Activated naive CD4-positive, alpha-beta T cell treated with anti-CD3 and anti-CD28 coated beads for 36 hours (primary cell): ENCODE data around the gene GRK7. TPM values are rescaled to one million over a fixed set of nuclear protein-coding genes. Genes with fewer than 3 reads are reported as not detected.

ENCODE experiments used
- CTCF ChIA-PET: fragments of 350-600 bp; sonication (Branson Sonifier 250); formaldehyde crosslinking; loops from one replicate; lab custom pipeline; 2021; ENCODE audit warnings: antibody characterized with exemption; lab: Charles Lee
- DNase-seq: peaks from one replicate; pipeline ENCODE4 v3.0.0-alpha.2; 2020
- H3K27ac Mint-ChIP-seq: one replicate; pipeline ENCODE4 v1.8.0; 2021; ENCODE audit warnings: mild to moderate bottlenecking, mixed read lengths
- H3K27me3 Mint-ChIP-seq: one replicate; pipeline ENCODE4 v1.8.0; 2021; ENCODE audit warnings: low read depth, mixed read lengths
- H3K36me3 Mint-ChIP-seq: one replicate; pipeline ENCODE4 v1.8.0; 2021; ENCODE audit warnings: low read depth, mixed read lengths
- H3K4me1 Mint-ChIP-seq: one replicate; pipeline ENCODE4 v1.8.0; 2021; ENCODE audit warnings: low read depth, mixed read lengths
- H3K4me3 Mint-ChIP-seq: one replicate; pipeline ENCODE4 v1.8.0; 2021; ENCODE audit warnings: mild to moderate bottlenecking, moderate library complexity, mixed read lengths
- H3K9me3 Mint-ChIP-seq: one replicate; pipeline ENCODE4 v1.8.0; 2021; ENCODE audit warnings: mixed read lengths
- intact Hi-C: fragments of 100-400 bp; cut with micrococcal nuclease; formaldehyde crosslinking; loops from one replicate; pipeline ENCODE4 v1.15.1; 2023
- total RNA-seq, 2 experiments: library from RNA; stranded (reverse); gene quantifications; one replicate each; pipeline ENCODE4 v1.2.3, GENCODE V29; 2021

Gene GRK7
- total RNA-seq, 2 experiments from 2014 or later, result not detected

DNA sequence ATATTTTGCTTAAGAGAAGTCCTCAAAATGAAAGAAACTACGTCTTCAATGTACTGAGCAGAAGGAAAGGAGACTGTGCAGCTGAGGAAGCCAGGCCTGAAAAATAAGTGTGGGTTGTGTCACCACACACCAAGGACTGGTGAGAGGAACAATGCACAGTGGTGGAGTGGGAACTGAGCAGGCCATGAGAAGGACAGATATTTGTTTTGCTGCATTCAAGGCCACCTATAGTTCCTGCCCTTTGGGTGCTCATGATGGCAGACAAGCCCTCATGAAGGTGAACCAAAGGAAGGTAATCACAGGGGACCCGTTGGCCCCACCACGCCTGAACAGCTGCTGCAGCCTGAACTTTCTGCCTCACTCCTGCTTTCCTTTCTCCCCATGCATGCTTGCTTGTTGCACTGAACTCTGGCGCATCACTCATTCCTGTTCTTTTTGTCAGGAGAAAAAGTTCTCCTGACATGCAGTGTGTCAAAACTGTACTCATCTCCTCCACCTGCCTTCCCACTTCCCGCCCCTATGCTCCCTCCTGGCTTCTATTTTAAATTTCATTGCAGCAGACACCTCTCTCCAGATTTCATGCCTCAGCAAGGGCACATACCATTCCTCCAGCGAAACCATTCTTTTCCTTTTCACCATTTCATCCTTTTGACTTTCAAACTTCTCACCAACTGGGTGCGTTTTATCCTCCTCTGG lies 27.3 kb upstream of the GRK7 start:
- no peak overlapping the region for H3K4me3 Mint-ChIP-seq
- DNase-seq, result no peak
- peaks cover 4% of the 10 kb centered on the region for H3K36me3 Mint-ChIP-seq
- CTCF ChIA-PET, result no interaction called here
- no peaks in the 10 kb centered on the region for H3K27me3 Mint-ChIP-seq
- no peaks in the 10 kb centered on the region for H3K9me3 Mint-ChIP-seq
- H3K27ac Mint-ChIP-seq, result no peak overlapping the region
- intact Hi-C loops, result loop anchor here (5.0 kb wide), 3 partner anchors 156 to 841 kb away; partner anchors contain the start of genes ATR and PXYLP1
- peaks cover 21% of the 10 kb centered on the region for H3K4me1 Mint-ChIP-seq

DNA sequence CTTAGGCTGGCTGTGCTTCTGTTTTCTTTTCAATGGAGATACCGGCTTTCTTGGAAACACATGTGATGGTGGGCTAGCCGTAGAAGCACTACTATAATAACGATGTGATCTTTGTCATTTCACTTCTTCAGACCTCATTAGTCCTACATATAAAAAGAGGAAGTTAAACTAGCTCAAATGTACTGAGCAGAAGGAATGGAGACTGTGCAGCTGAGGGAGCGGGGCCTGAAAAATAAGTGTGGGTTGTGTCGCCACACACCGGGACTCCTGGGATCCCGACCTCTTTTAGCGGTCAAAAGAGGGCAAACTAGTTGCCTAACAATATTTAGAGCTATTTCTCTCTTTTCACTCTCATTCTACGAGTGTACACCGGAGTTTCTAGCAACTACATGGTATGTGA lies 26.1 kb upstream of the GRK7 start:
- no peaks in the 10 kb centered on the region for H3K9me3 Mint-ChIP-seq
- H3K4me3 Mint-ChIP-seq, result no peak overlapping the region
- intact Hi-C loops, result loop anchor here (5.0 kb wide), 3 partner anchors 155 to 840 kb away; partner anchors contain the start of genes ATR and PXYLP1
- H3K27ac Mint-ChIP-seq, result no peak overlapping the region
- H3K27me3 Mint-ChIP-seq, result no peaks in the 10 kb centered on the region
- H3K36me3 Mint-ChIP-seq, result peaks cover 4% of the 10 kb centered on the region
- no peak for DNase-seq
- peaks cover 28% of the 10 kb centered on the region for H3K4me1 Mint-ChIP-seq
- CTCF ChIA-PET, result interaction anchor here (0.6 to 1.3 kb wide), 6 partner anchors 9 to 434 kb away, joined by 3 to 4 read pairs (median 3); no protein-coding TSS in a partner anchor

DNA sequence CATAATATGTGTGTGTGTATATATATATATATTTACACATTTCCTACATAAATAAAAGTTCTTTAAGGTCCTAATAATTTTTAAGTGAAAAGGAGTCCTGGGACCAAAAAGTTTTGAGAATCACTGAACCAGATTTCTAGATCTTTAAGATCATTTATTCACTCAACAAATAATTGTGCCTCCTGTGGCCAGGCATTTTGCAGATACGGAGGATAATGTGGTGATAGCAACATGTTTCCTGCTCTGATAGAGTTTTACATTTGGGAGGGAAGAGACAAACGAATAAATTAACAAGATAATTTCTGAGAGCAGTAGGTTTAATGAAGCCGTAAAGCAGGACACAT lies 25.6 kb upstream of the GRK7 start:
- peaks cover 7% of the 10 kb centered on the region for H3K36me3 Mint-ChIP-seq
- peak overlapping the region; percentile 93 for H3K27ac Mint-ChIP-seq
- CTCF ChIA-PET, result interaction anchor here (0.7 to 1.8 kb wide), 15 partner anchors 10 to 290 kb away, joined by 3 to 29 read pairs (median 3); no protein-coding TSS in a partner anchor

DNA sequence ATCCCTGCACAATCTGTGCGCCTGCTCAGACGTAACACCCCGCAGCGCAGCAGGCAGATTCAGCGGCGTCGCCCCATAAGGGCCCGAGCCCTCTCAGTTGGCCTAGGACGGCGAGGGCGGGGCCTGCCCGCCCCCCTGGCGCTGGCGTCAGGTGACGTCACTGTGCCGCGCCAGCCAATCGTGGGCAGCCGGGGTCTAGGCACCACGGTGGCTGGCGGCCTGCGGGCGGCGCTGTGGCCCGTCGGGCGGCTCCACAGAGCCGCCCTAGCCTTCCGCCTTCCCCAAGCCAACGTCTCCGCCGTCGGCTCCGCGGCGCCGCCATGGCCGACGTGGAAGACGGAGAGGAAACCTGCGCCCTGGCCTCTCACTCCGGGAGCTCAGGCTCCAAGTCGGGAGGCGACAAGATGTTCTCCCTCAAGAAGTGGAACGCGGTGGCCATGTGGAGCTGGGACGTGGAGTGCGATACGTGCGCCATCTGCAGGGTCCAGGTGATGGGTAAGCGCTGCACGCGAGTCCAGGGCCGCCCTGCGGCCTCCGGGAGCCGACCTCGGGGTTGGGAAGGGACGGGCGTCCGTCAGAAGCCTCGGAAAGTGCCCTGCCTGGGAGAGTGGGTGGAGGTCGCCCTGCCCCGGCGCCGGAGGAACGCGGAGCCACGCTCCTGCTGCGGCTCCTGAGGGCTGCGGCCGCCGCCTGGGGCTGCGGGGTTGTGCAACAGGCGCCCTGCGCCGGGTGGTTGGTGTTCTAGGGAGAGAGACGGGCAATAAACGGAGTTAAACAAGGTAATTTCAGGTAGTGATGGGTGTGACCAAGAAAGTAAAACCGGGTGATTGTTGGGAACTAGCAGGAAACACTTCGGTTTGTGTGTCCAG lies 25.0 kb upstream of the GRK7 start, which contains the start of gene RNF7:
Gene RNF7, plus strand, starts transcription at position 277 of the 869 bp plus-strand sequence. Its CDS starts 44 bp downstream, at position 321.
- H3K4me3 Mint-ChIP-seq, result peak within 1 kb of the TSS; percentile 99
- peaks cover 36% of the 10 kb centered on the region for H3K4me1 Mint-ChIP-seq
- H3K36me3 Mint-ChIP-seq, result peaks cover 7% of the 10 kb centered on the region
- peak within 1 kb of the TSS; percentile 99 for H3K27ac Mint-ChIP-seq
- intact Hi-C loops, result loop anchor here (1.0 to 5.0 kb wide), 19 partner anchors 58 to 1263 kb away; partner anchors contain the start of genes ATR, GK5, PXYLP1 and SLC25A36
- peak; percentile 96 for DNase-seq
- H3K9me3 Mint-ChIP-seq, result no peaks in the 10 kb centered on the region
- CTCF ChIA-PET, result interaction anchor here (0.6 to 1.8 kb wide), 26 partner anchors 10 to 290 kb away, joined by 3 to 29 read pairs (median 3); partner anchors contain the start of gene ATP1B3
- no peaks in the 10 kb centered on the region for H3K27me3 Mint-ChIP-seq

More for the DNA sequence above, 25.6 kb upstream of the GRK7 start:
- intact Hi-C loops, result loop anchor here (1.0 to 5.0 kb wide), 19 partner anchors 59 to 1263 kb away; partner anchors contain the start of genes ATR, GK5, PXYLP1 and SLC25A36
- H3K27me3 Mint-ChIP-seq, result no peaks in the 10 kb centered on the region
- H3K9me3 Mint-ChIP-seq, result no peaks in the 10 kb centered on the region
- H3K4me3 Mint-ChIP-seq, result peak overlapping the region; percentile 99
- peaks cover 32% of the 10 kb centered on the region for H3K4me1 Mint-ChIP-seq
- DNase-seq, result no peak

DNA sequence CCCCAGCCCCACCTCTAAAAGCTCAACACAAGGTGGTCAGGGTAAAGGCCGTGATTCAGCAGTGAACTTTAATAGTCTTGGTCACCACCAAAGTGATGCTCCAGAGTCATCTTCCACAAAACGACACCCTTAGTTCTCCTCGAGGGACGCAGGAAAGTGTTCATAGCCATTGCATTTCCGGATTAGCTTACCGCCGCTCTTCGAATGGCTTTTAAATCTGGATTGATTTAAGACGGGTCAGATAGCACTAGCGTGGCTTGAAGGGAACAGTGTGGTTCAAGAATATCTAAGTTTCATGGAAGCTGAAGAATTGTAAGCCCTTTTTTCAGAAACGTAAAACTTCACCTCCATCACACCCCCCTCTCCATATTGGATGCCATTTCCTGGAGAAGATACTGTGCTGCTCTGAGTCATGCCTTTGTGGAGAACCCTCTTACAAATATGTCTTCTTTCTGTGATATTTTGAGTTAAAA lies 24.3 kb upstream of the GRK7 start:
- DNase-seq, result peak; percentile 39
- Mint-ChIP-seq H3K36me3 (peaks cover 7% of the 10 kb centered on the region), H3K27me3 (no peaks in the 10 kb centered on the region), H3K9me3 (no peaks in the 10 kb centered on the region), H3K4me3 (peak overlapping the region; percentile 99), H3K27ac (peak overlapping the region; percentile 99), H3K4me1 (peaks cover 37% of the 10 kb centered on the region)
- intact Hi-C loops, result loop anchor here (1.0 to 5.0 kb wide), 20 partner anchors 57 to 1262 kb away; partner anchors contain the start of genes ATR, GK5, PXYLP1 and SLC25A36
- CTCF ChIA-PET, result interaction anchor here (0.6 to 1.8 kb wide), 26 partner anchors 11 to 289 kb away, joined by 3 to 29 read pairs (median 3); partner anchors contain the start of gene ATP1B3

DNA sequence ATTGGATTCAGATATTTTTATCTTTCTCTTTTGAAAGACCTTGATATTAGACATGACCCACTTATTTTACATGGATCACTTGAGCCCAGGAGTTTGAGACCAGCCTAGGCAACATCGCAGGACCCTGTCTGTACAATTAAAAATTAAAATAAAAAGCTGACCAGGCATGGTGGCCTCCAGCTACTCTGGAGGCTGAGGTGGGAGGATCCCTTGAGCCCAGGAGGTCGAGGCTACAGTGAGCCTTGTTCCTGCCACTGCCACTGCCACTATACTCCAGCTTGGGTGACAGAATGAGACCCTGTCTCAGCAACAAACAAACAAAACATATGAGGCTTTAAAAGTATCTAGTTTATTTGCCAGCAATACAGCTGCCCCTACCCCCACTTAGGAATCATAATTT lies 23.5 kb upstream of the GRK7 start:
- intact Hi-C loops, result loop anchor here (1.0 to 5.0 kb wide), 9 partner anchors 102 to 1261 kb away; partner anchors contain the start of genes ATR, PXYLP1, TFDP2 and U2SURP
- CTCF ChIA-PET, result interaction anchor here (0.7 to 1.7 kb wide), 11 partner anchors 55 to 279 kb away, joined by 3 to 12 read pairs (median 3); partner anchors contain the start of gene ATP1B3
- Mint-ChIP-seq H3K36me3 (peaks cover 10% of the 10 kb centered on the region), H3K27ac (peak overlapping the region; percentile 31), H3K4me1 (peaks cover 45% of the 10 kb centered on the region), H3K27me3 (no peaks in the 10 kb centered on the region), H3K9me3 (no peaks in the 10 kb centered on the region), H3K4me3 (peak overlapping the region; percentile 99)
- no peak for DNase-seq

DNA sequence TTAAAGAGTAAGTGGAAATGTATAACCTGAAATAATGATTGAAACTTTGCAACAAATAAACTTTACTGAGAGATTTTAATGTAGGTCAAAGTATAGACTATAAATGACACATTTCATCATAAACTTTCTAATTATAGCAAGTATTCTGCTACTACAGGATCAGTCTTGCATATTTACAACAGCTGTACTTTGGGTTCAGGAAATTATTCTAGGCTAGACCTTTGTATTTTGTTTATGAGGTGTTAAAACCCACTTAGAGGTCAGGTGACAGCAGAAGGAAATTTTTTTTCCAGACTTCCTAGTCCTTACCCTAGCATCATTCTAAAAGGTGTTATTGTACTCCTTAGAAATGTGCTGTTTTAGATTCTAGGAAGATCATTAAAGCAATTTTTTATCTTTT lies 22.9 kb upstream of the GRK7 start:
- Mint-ChIP-seq H3K9me3 (no peaks in the 10 kb centered on the region), H3K27ac (no peak overlapping the region), H3K4me3 (no peak overlapping the region), H3K4me1 (peaks cover 45% of the 10 kb centered on the region), H3K27me3 (no peaks in the 10 kb centered on the region), H3K36me3 (peaks cover 11% of the 10 kb centered on the region)
- DNase-seq, result no peak
- CTCF ChIA-PET, result interaction anchor here (0.9 to 1.7 kb wide), 6 partner anchors 12 to 279 kb away, joined by 3 to 11 read pairs (median 4); no protein-coding TSS in a partner anchor
- intact Hi-C loops, result no loop called here

DNA sequence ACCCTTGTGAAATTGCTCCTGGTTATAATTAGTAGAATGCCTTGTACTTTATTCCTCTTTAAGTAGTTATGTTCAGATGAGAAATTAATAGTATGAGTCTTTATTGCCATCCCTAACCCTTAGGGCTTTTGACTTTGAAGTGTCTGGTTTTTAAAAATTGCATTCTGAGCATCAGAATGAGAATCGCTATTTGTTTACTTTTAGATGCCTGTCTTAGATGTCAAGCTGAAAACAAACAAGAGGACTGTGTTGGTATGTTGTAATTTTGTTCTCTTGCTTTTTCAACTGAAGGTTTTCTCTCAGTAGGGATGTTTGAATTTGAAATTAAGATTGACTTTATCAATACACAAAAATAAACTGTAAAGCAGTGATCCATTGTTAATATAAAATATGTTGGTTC lies 19.9 kb upstream of the GRK7 start:
- H3K4me3 Mint-ChIP-seq, result no peak overlapping the region
- H3K27me3 Mint-ChIP-seq, result no peaks in the 10 kb centered on the region
- H3K27ac Mint-ChIP-seq, result no peak overlapping the region
- H3K9me3 Mint-ChIP-seq, result no peaks in the 10 kb centered on the region
- CTCF ChIA-PET, result interaction anchor here (1.2 kb wide), 1 partner anchor 131 kb away, joined by 3 read pairs; no protein-coding TSS in a partner anchor
- peaks cover 42% of the 10 kb centered on the region for H3K4me1 Mint-ChIP-seq
- DNase-seq, result no peak
- peaks cover 18% of the 10 kb centered on the region for H3K36me3 Mint-ChIP-seq
- intact Hi-C loops, result no loop called here

DNA sequence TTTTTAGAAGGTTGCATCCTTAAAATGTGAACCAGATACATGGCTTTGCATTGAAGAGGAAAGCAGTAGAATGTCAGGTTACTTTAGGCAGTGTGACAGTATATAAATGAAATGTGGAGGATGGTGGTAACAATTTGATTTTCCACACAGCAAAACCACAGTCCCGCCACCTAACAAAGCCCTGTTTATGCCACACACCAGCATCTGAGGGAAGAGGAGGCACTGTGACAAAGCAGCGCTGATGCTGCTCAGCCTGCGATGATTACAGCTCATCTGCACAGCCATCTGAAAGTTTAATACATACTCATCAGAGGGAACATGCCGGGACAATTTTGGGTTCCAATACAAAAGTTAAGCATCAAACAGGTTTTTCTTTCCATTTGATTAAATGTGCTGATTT lies 16.2 kb upstream of the GRK7 start:
- Mint-ChIP-seq H3K27ac (no peak overlapping the region), H3K9me3 (no peaks in the 10 kb centered on the region), H3K27me3 (no peaks in the 10 kb centered on the region), H3K4me3 (no peak overlapping the region), H3K4me1 (peaks cover 19% of the 10 kb centered on the region), H3K36me3 (peaks cover 17% of the 10 kb centered on the region)
- intact Hi-C loops, result no loop called here
- CTCF ChIA-PET, result interaction anchor here (0.6 kb wide), 1 partner anchor 56 kb away, joined by 3 read pairs; no protein-coding TSS in a partner anchor
- DNase-seq, result no peak

DNA sequence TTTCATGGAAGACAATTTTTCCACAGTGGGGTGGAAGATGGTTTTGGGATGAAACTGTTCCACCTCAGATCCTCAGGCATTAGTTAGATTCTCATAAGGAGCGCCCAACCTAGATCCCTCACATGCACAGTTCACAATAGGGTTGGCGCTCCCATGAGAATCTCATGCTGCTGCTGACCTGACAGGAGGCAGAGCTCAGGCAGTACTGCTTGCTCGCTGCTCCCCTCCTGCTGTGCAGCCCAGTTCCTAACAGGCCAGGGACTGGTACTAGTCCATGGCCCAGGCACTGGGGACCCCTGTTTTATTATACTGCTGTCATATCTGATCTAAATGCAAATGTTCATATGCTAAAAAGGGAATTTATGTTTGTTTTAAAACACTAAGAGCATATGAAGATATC lies 9.8 kb upstream of the GRK7 start:
- no peak overlapping the region for H3K4me3 Mint-ChIP-seq
- H3K9me3 Mint-ChIP-seq, result no peaks in the 10 kb centered on the region
- intact Hi-C loops, result no loop called here
- H3K27me3 Mint-ChIP-seq, result no peaks in the 10 kb centered on the region
- no peak overlapping the region for H3K27ac Mint-ChIP-seq
- DNase-seq, result no peak
- no peaks in the 10 kb centered on the region for H3K4me1 Mint-ChIP-seq
- peaks cover 3% of the 10 kb centered on the region for H3K36me3 Mint-ChIP-seq
- CTCF ChIA-PET, result no interaction called here

DNA sequence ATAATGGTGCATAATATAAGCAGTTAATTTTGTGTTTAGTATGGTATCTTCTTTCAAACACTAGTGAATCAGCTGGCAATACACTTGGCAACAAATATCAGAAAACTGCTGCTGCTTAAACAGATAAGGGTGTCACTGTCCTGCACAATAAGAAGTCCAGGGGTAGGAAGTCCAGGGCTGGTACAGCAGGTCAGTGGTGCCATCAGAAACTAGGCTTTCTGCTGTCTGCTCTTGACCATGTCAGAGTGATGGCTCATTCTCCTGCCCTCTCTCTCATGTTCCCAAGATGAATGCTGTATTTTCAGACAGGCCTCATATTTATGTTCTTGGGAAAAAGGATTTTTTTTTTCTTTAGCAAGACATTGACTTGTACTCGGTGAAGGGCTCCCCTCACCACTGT lies 9.2 kb upstream of the GRK7 start:
- H3K9me3 Mint-ChIP-seq, result no peaks in the 10 kb centered on the region
- no peak overlapping the region for H3K4me3 Mint-ChIP-seq
- H3K36me3 Mint-ChIP-seq, result peaks cover 3% of the 10 kb centered on the region
- no peak for DNase-seq
- intact Hi-C loops, result no loop called here
- no peak overlapping the region for H3K27ac Mint-ChIP-seq
- CTCF ChIA-PET, result no interaction called here
- no peaks in the 10 kb centered on the region for H3K4me1 Mint-ChIP-seq
- H3K27me3 Mint-ChIP-seq, result no peaks in the 10 kb centered on the region
